Activated CD8-positive, alpha-beta memory T cell treated with anti-CD3 and anti-CD28 coated beads, Interleukin-2, amount 10 ng/mL, durations not matched to agents 7 days and 5 days (primary cell): ENCODE measurements around the gene CD300LG. TPM values are rescaled to one million over a fixed set of nuclear protein-coding genes. Genes with fewer than 3 reads are reported as not detected.

Experiments
- ATAC-seq: fragments of 150-1000 bp; cut with Tn5 transposase; one replicate; pipeline ENCODE4 v1.10.0; 2021; ENCODE audit warnings: moderate library complexity
- CTCF ChIA-PET: fragments of 350-600 bp; sonication (Branson Sonifier 250); formaldehyde crosslinking; loops from one replicate; lab custom pipeline; 2021; ENCODE audit warnings: antibody characterized with exemption; lab: Charles Lee
- DNase-seq: peaks from one replicate; pipeline ENCODE4 v3.0.0-alpha.2; 2020
- H3K27ac Mint-ChIP-seq: one replicate; pipeline ENCODE4 v1.8.0; 2021; ENCODE audit warnings: mild to moderate bottlenecking, mixed read lengths
- H3K27me3 Mint-ChIP-seq: one replicate; pipeline ENCODE4 v1.8.0; 2021; ENCODE audit warnings: mixed read lengths
- H3K36me3 Mint-ChIP-seq: one replicate; pipeline ENCODE4 v1.8.0; 2021; ENCODE audit warnings: mild to moderate bottlenecking, mixed read lengths
- H3K4me1 Mint-ChIP-seq: one replicate; pipeline ENCODE4 v1.8.0; 2021; ENCODE audit warnings: mixed read lengths
- H3K4me3 Mint-ChIP-seq: one replicate; pipeline ENCODE4 v1.8.0; 2021; ENCODE audit warnings: mild to moderate bottlenecking, moderate library complexity, mixed read lengths
- H3K9me3 Mint-ChIP-seq: one replicate; pipeline ENCODE4 v1.8.0; 2022; ENCODE audit warnings: low read depth, mixed read lengths
- total RNA-seq, 2 experiments: library from RNA; stranded (reverse); gene quantifications; one replicate each; pipeline ENCODE4 v1.2.3, GENCODE V29; 2021

The CD300LG gene
- total RNA-seq, 2 experiments from 2014 or later = not detected

- no peak overlapping the region for H3K27ac Mint-ChIP-seq
- ATAC-seq (peak; percentile 100), DNase-seq (peak; percentile 88)
- H3K4me3 Mint-ChIP-seq = peak overlapping the region; percentile 65
- peaks cover 52% of the 10 kb centered on the region for H3K27me3 Mint-ChIP-seq
- H3K36me3 Mint-ChIP-seq = no peaks in the 10 kb centered on the region
- H3K9me3 Mint-ChIP-seq = no peaks in the 10 kb centered on the region
- CTCF ChIA-PET = interaction anchor here (0.6 to 2.4 kb wide), 5 partner anchors 10 to 1296 kb away, joined by 3 to 9 read pairs (median 4); no protein-coding TSS in a partner anchor
- peaks cover 2% of the 10 kb centered on the region for H3K4me1 Mint-ChIP-seq
These were observed 53.3 kb downstream of the CD300LG start for GRCh38 chr17:43900183-43900857.

GRCh38 chr17:43900858-43901754, 54.1 kb downstream of the CD300LG start:
- H3K27me3 Mint-ChIP-seq = peaks cover 54% of the 10 kb centered on the region
- DNase-seq = no peak
- no peak for ATAC-seq
- H3K4me1 Mint-ChIP-seq = peaks cover 2% of the 10 kb centered on the region
- H3K36me3 Mint-ChIP-seq = no peaks in the 10 kb centered on the region
- no peak overlapping the region for H3K27ac Mint-ChIP-seq
- CTCF ChIA-PET = interaction anchor here (0.6 to 2.4 kb wide), 4 partner anchors 9 to 1296 kb away, joined by 3 to 9 read pairs (median 4); no protein-coding TSS in a partner anchor
- peak overlapping the region; percentile 65 for H3K4me3 Mint-ChIP-seq
- no peaks in the 10 kb centered on the region for H3K9me3 Mint-ChIP-seq

GRCh38 chr17:43901861-43902589, 55.0 kb downstream of the CD300LG start:
- Mint-ChIP-seq H3K4me3 (no peak overlapping the region), H3K27me3 (peaks cover 55% of the 10 kb centered on the region), H3K4me1 (peaks cover 5% of the 10 kb centered on the region), H3K36me3 (no peaks in the 10 kb centered on the region), H3K9me3 (no peaks in the 10 kb centered on the region), H3K27ac (no peak overlapping the region)
- CTCF ChIA-PET = interaction anchor here (2.4 kb wide), 1 partner anchor 8 kb away, joined by 9 read pairs; no protein-coding TSS in a partner anchor
- DNase-seq (no peak), ATAC-seq (no peak)

GRCh38 chr17:43905400-43905984, 58.5 kb downstream of the CD300LG start:
- Mint-ChIP-seq H3K27ac (no peak overlapping the region), H3K4me3 (no peak overlapping the region), H3K36me3 (no peaks in the 10 kb centered on the region), H3K27me3 (peaks cover 74% of the 10 kb centered on the region), H3K9me3 (no peaks in the 10 kb centered on the region), H3K4me1 (peaks cover 9% of the 10 kb centered on the region)
- CTCF ChIA-PET = interaction anchor here (0.5 kb wide), 1 partner anchor 64 kb away, joined by 3 read pairs; no protein-coding TSS in a partner anchor
- DNase-seq (no peak), ATAC-seq (no peak)

- ATAC-seq (no peak), DNase-seq (no peak)
- Mint-ChIP-seq H3K27ac (no peak overlapping the region), H3K4me1 (peaks cover 7% of the 10 kb centered on the region), H3K4me3 (no peak overlapping the region), H3K36me3 (no peaks in the 10 kb centered on the region), H3K9me3 (no peaks in the 10 kb centered on the region), H3K27me3 (peaks cover 67% of the 10 kb centered on the region)
- CTCF ChIA-PET = interaction anchor here (0.5 to 1.5 kb wide), 5 partner anchors 18 to 69 kb away, joined by 3 to 4 read pairs (median 3); partner anchors contain the start of gene CD300LG
These were observed 59.2 kb downstream of the CD300LG start for GRCh38 chr17:43905985-43906852.

GRCh38 chr17:43906951-43907424, 60.0 kb downstream of the CD300LG start:
- Mint-ChIP-seq H3K9me3 (no peaks in the 10 kb centered on the region), H3K27ac (no peak overlapping the region), H3K36me3 (no peaks in the 10 kb centered on the region), H3K27me3 (peaks cover 60% of the 10 kb centered on the region), H3K4me3 (no peak overlapping the region), H3K4me1 (peaks cover 7% of the 10 kb centered on the region)
- ATAC-seq (no peak), DNase-seq (no peak)
- CTCF ChIA-PET = interaction anchor here (0.9 to 1.5 kb wide), 6 partner anchors 12 to 68 kb away, joined by 3 to 4 read pairs (median 3); partner anchors contain the start of gene CD300LG

GRCh38 chr17:43907425-43907981, 60.5 kb downstream of the CD300LG start, which contains the start of gene MPP2:
Gene MPP2 (minus strand): TSS chr17:43907536. CDS start chr17:43904460, 3,076 bp downstream.
- Mint-ChIP-seq H3K27me3 (peaks cover 59% of the 10 kb centered on the region), H3K4me1 (peaks cover 7% of the 10 kb centered on the region), H3K9me3 (no peaks in the 10 kb centered on the region), H3K27ac (no peak within 1 kb of the TSS), H3K36me3 (no peaks in the 10 kb centered on the region), H3K4me3 (no peak within 1 kb of the TSS)
- CTCF ChIA-PET = interaction anchor here (0.9 to 3.0 kb wide), 8 partner anchors 12 to 68 kb away, joined by 3 to 23 read pairs (median 3); partner anchors contain the start of gene CD300LG
- ATAC-seq (peak; percentile 32), DNase-seq (peak; percentile 46)

GRCh38 chr17:43907998-43908721, 61.2 kb downstream of the CD300LG start:
- no peak overlapping the region for H3K4me3 Mint-ChIP-seq
- peak; percentile 52 for DNase-seq
- no peak overlapping the region for H3K27ac Mint-ChIP-seq
- H3K27me3 Mint-ChIP-seq = peaks cover 58% of the 10 kb centered on the region
- ATAC-seq = no peak
- CTCF ChIA-PET = interaction anchor here (0.9 to 3.0 kb wide), 10 partner anchors 8 to 133 kb away, joined by 3 to 23 read pairs (median 3); no protein-coding TSS in a partner anchor
- peaks cover 7% of the 10 kb centered on the region for H3K4me1 Mint-ChIP-seq
- no peaks in the 10 kb centered on the region for H3K9me3 Mint-ChIP-seq
- H3K36me3 Mint-ChIP-seq = no peaks in the 10 kb centered on the region

- no peak overlapping the region for H3K4me3 Mint-ChIP-seq
- no peaks in the 10 kb centered on the region for H3K36me3 Mint-ChIP-seq
- peaks cover 7% of the 10 kb centered on the region for H3K4me1 Mint-ChIP-seq
- H3K27ac Mint-ChIP-seq = no peak overlapping the region
- DNase-seq = no peak
- peaks cover 48% of the 10 kb centered on the region for H3K27me3 Mint-ChIP-seq
- ATAC-seq = no peak
- CTCF ChIA-PET = interaction anchor here (0.5 to 3.0 kb wide), 30 partner anchors 9 to 738 kb away, joined by 3 to 23 read pairs (median 4); partner anchors contain the start of gene NBR1
- no peaks in the 10 kb centered on the region for H3K9me3 Mint-ChIP-seq
These were observed 62.7 kb downstream of the CD300LG start for GRCh38 chr17:43909537-43910231.

GRCh38 chr17:43911904-43912303, 64.9 kb downstream of the CD300LG start:
- no peaks in the 10 kb centered on the region for H3K9me3 Mint-ChIP-seq
- peaks cover 35% of the 10 kb centered on the region for H3K27me3 Mint-ChIP-seq
- DNase-seq (no peak), ATAC-seq (no peak)
- CTCF ChIA-PET = interaction anchor here (1.1 to 1.4 kb wide), 3 partner anchors 19 to 83 kb away, joined by 3 read pairs; no protein-coding TSS in a partner anchor
- no peak overlapping the region for H3K27ac Mint-ChIP-seq
- no peak overlapping the region for H3K4me3 Mint-ChIP-seq
- H3K4me1 Mint-ChIP-seq = peaks cover 10% of the 10 kb centered on the region
- no peaks in the 10 kb centered on the region for H3K36me3 Mint-ChIP-seq
